H9 (cell line): ENCODE measurements around the gene MEGF10. TPM values are rescaled to one million over a fixed set of nuclear protein-coding genes. Genes with fewer than 3 reads are reported as not detected.

Experiments used
- DNase-seq: peaks from one replicate; pipeline ENCODE4 v3.0.0-alpha.2; 2017
- H2AFZ ChIP-seq: one replicate; pipeline ENCODE4 v1.6.1; 2013; ENCODE audit warnings: mild to moderate bottlenecking, low read length, control low read depth, moderate library complexity
- H2AK5ac ChIP-seq: 2 replicates; pipeline ENCODE4 v1.6.1; 2013; ENCODE audit warnings: low read length, control low read depth, mixed read lengths; ENCODE audit not compliant: insufficient read length
- H2BK120ac ChIP-seq: one replicate; pipeline ENCODE4 v1.6.1; 2013; ENCODE audit warnings: low read depth, mild to moderate bottlenecking, low read length, control low read depth, inconsistent platforms; ENCODE audit not compliant: poor library complexity, severe bottlenecking
- H2BK12ac ChIP-seq: 2 replicates; pipeline ENCODE4 v1.6.1; 2013; ENCODE audit warnings: low read length, control low read depth, mixed read lengths, low read depth; ENCODE audit not compliant: insufficient read length
- H2BK15ac ChIP-seq: 2 replicates; pipeline ENCODE4 v1.6.1; 2013; ENCODE audit warnings: low read depth, low read length, control low read depth
- H2BK20ac ChIP-seq: one replicate; pipeline ENCODE4 v1.6.1; 2013; ENCODE audit warnings: low read depth, mild to moderate bottlenecking, low read length, control low read depth, inconsistent platforms; ENCODE audit not compliant: poor library complexity, severe bottlenecking
- H2BK5ac ChIP-seq: 2 replicates; pipeline ENCODE4 v1.6.1; 2013; ENCODE audit warnings: low read length, control low read depth, mixed read lengths; ENCODE audit not compliant: insufficient read length
- H3K14ac ChIP-seq: 2 replicates; pipeline ENCODE4 v1.6.1; 2013; ENCODE audit warnings: low read length, control low read depth; ENCODE audit not compliant: insufficient read depth
- H3K18ac ChIP-seq: 2 replicates; pipeline ENCODE4 v1.6.1; 2013; ENCODE audit warnings: low read depth, mild to moderate bottlenecking, mixed read lengths, low read length, control low read depth; ENCODE audit not compliant: insufficient read length
- H3K23ac ChIP-seq: 2 replicates; pipeline ENCODE4 v1.6.1; 2013; ENCODE audit warnings: low read length, control low read depth, mixed read lengths, low read depth; ENCODE audit not compliant: insufficient read length
- H3K23me2 ChIP-seq: 2 replicates; pipeline ENCODE4 v1.6.1; 2013; ENCODE audit warnings: low read depth, mild to moderate bottlenecking, mixed read lengths, low read length, control low read depth; ENCODE audit not compliant: insufficient read length, poor library complexity, severe bottlenecking
- H3K27ac ChIP-seq: 2 replicates; pipeline ENCODE4 v1.5.1; 2013; ENCODE audit warnings: low read length, control low read depth, mixed read lengths, low read depth; ENCODE audit not compliant: insufficient read length
- H3K27me3 ChIP-seq: 2 replicates; pipeline ENCODE4 v1.6.1; 2013; ENCODE audit warnings: low read length, control low read depth, inconsistent platforms; ENCODE audit not compliant: insufficient read depth
- H3K4ac ChIP-seq: 2 replicates; pipeline ENCODE4 v1.6.1; 2013; ENCODE audit warnings: low read depth, mild to moderate bottlenecking, control low read depth, inconsistent platforms, low read length, moderate library complexity
- H3K4me1 ChIP-seq: 2 replicates; pipeline ENCODE4 v1.6.1; 2013; ENCODE audit warnings: low read length, control low read depth, inconsistent platforms; ENCODE audit not compliant: insufficient read depth
- H3K4me2 ChIP-seq: 2 replicates; pipeline ENCODE4 v1.6.1; 2013; ENCODE audit warnings: low read length, control low read depth, mixed read lengths; ENCODE audit not compliant: insufficient read length, insufficient read depth
- H3K56ac ChIP-seq: 2 replicates; pipeline ENCODE4 v1.6.1; 2013; ENCODE audit warnings: low read depth, mild to moderate bottlenecking, mixed read lengths, low read length, control low read depth; ENCODE audit not compliant: insufficient read length
- H3K79me1 ChIP-seq: 2 replicates; pipeline ENCODE4 v1.6.1; 2013; ENCODE audit warnings: low read depth, mild to moderate bottlenecking, moderate library complexity, low read length, control low read depth, inconsistent platforms; ENCODE audit not compliant: insufficient read depth, poor library complexity, severe bottlenecking
- H3K79me2 ChIP-seq: 2 replicates; pipeline ENCODE4 v1.6.1; 2013; ENCODE audit warnings: low read length, control low read depth, inconsistent platforms; ENCODE audit not compliant: insufficient read depth
- H3K9ac ChIP-seq: 2 replicates; pipeline ENCODE4 v1.6.1; 2013; ENCODE audit warnings: low read length, control low read depth, mixed read lengths; ENCODE audit not compliant: insufficient read length; ENCODE audit errors: extremely low read depth
- H3K9me3 ChIP-seq: one replicate; pipeline ENCODE4 v1.6.1; 2013; ENCODE audit warnings: low read depth, low read length, inconsistent platforms; ENCODE audit not compliant: control insufficient read depth
- H3T11ph ChIP-seq: one replicate; pipeline ENCODE4 v1.6.1; 2013; ENCODE audit warnings: mild to moderate bottlenecking, low read length, control low read depth, inconsistent platforms
- H4K20me1 ChIP-seq: one replicate; pipeline ENCODE4 v1.6.1; 2013; ENCODE audit not compliant: control insufficient read depth, insufficient read length, insufficient read depth
- H4K5ac ChIP-seq: 2 replicates; pipeline ENCODE4 v1.6.1; 2013; ENCODE audit warnings: low read depth, mild to moderate bottlenecking, mixed read lengths, low read length, control low read depth; ENCODE audit not compliant: insufficient read length
- H4K8ac ChIP-seq: replicated peaks from 2 replicates; pipeline ENCODE4 v1.6.1; 2013; ENCODE audit warnings: low read length, control low read depth, mixed read lengths, low read depth; ENCODE audit not compliant: insufficient read length
- H4K91ac ChIP-seq: 2 replicates; pipeline ENCODE4 v1.6.1; 2013; ENCODE audit warnings: low read depth, mild to moderate bottlenecking, moderate library complexity, mixed read lengths, low read length, control low read depth; ENCODE audit not compliant: insufficient read length
- H3K27ac Mint-ChIP-seq, 3 experiments: 2 replicates in 2 of 3; 3 replicates in 1 of 3; pipeline ENCODE4 v1.8.0; 2020 to 2021; ENCODE audit warnings: mixed read lengths in 3 of 3, mild to moderate bottlenecking in 1 of 3, moderate library complexity in 1 of 3
- H3K27me3 Mint-ChIP-seq: 2 replicates; pipeline ENCODE4 v1.8.0; 2021; ENCODE audit warnings: low read depth, mild to moderate bottlenecking, moderate library complexity, mixed read lengths
- H3K36me3 Mint-ChIP-seq, 3 experiments: 2 replicates in 2 of 3; 3 replicates in 1 of 3; pipeline ENCODE4 v1.8.0; 2020 to 2021; ENCODE audit warnings: low read depth in 3 of 3, mixed read lengths in 3 of 3; ENCODE audit not compliant: insufficient read depth in 1 of 3
- H3K4me1 Mint-ChIP-seq, 2 experiments: 2 replicates each; pipeline ENCODE4 v1.8.0; 2020; ENCODE audit warnings: mixed read lengths in 2 of 2
- H3K4me3 Mint-ChIP-seq, 2 experiments: 2 replicates in 1 of 2; 3 replicates in 1 of 2; pipeline ENCODE4 v1.8.0; 2020 to 2021; ENCODE audit warnings: mild to moderate bottlenecking in 2 of 2, mixed read lengths in 2 of 2, moderate library complexity in 1 of 2
- H3K9me3 Mint-ChIP-seq, 2 experiments: 2 replicates in 1 of 2; 3 replicates in 1 of 2; pipeline ENCODE4 v1.8.0; 2020; ENCODE audit warnings: mild to moderate bottlenecking in 2 of 2, mixed read lengths in 2 of 2, moderate library complexity in 1 of 2
- CTCF ChIP-seq: fragments of 200-600 bp; sonication (generic); conservative IDR thresholded peaks from 3 replicates; pipeline ENCODE4 v1.8.0; 2021; ENCODE audit warnings: antibody characterized with exemption, mild to moderate bottlenecking
- WGBS: extraction: QIAGEN DNeasy Blood & Tissue Kit; methylation state at CpG from one replicate; pipeline ENCODE4 v1.1.7; 2013; ENCODE audit warnings: missing lambda C conversion rate, low lambda C conversion rate, mixed read lengths; ENCODE audit not compliant: insufficient read length; ENCODE audit errors: extremely low coverage; 5-methylcytosine and 5-hydroxymethylcytosine counted together
- total RNA-seq: library from RNA; stranded (reverse); gene quantifications from 2 replicates; pipeline ENCODE4 v1.2.1, GENCODE V29; 2021

Gene MEGF10
- total RNA-seq, 1 experiment from 2014 or later, result 36.5 TPM

GRCh38 chr5:127370631-127371030 lies 80.0 kb downstream of the MEGF10 start:
- Histone ChIP-seq H3K27me3 (no peaks in the 10 kb centered on the region), H2BK5ac (no peak overlapping the region), H3K56ac (no peak overlapping the region), H4K91ac (no peak overlapping the region), H3K27ac (no peak overlapping the region), H2BK20ac (no peak overlapping the region), H3K79me1 (no peaks in the 10 kb centered on the region), H4K5ac (no peak overlapping the region), H3T11ph (no peak overlapping the region), H3K23ac (no peak overlapping the region), H2BK15ac (no peak overlapping the region), H2BK120ac (no peak overlapping the region), H4K20me1 (no peaks in the 10 kb centered on the region), H3K4ac (no peak overlapping the region), H3K9me3 (peaks cover 6% of the 10 kb centered on the region), H3K79me2 (no peaks in the 10 kb centered on the region), H3K14ac (no peak overlapping the region), H3K9ac (no peak overlapping the region), H3K23me2 (no peaks in the 10 kb centered on the region), H3K4me1 (peaks cover 2% of the 10 kb centered on the region; the same call in 1 of the 2 replicates), H2AFZ (no peak overlapping the region), H3K4me2 (no peak overlapping the region), H2BK12ac (no peak overlapping the region), H4K8ac (no peak overlapping the region), H2AK5ac (no peak overlapping the region), H3K18ac (no peak overlapping the region)
- H3K4me1 Mint-ChIP-seq, result peaks cover 5 to 7% of the 10 kb centered on the region in 2 experiments
- no peak for TF ChIP-seq CTCF
- H3K36me3 Mint-ChIP-seq, result peaks cover 9 to 24% (median 24%) of the 10 kb centered on the region in 3 experiments
- DNase-seq, result no peak
- H3K9me3 Mint-ChIP-seq, result peaks cover 3% of the 10 kb centered on the region in 2 experiments; a peak in 2 of 5 replicates
- no peaks in the 10 kb centered on the region for H3K27me3 Mint-ChIP-seq
- no peak overlapping the region for H3K4me3 Mint-ChIP-seq
- peak overlapping the region in 1 of 3 experiments; percentile 56; a peak in 2 of 7 replicates for H3K27ac Mint-ChIP-seq
- no CpG with 5 or more reads among the region's 8 CpGs for WGBS
